GM19467 (cell line): Measurements from ENCODE around the gene MEX3D.

Source experiments
- ATAC-seq: cut with Tn5 transposase; IDR thresholded peaks from one replicate; pipeline ENCODE4 v1.9.1; 2021; ENCODE audit warnings: mild to moderate bottlenecking, moderate library complexity; ENCODE audit not compliant: unreplicated experiment

The MEX3D gene

DNA sequence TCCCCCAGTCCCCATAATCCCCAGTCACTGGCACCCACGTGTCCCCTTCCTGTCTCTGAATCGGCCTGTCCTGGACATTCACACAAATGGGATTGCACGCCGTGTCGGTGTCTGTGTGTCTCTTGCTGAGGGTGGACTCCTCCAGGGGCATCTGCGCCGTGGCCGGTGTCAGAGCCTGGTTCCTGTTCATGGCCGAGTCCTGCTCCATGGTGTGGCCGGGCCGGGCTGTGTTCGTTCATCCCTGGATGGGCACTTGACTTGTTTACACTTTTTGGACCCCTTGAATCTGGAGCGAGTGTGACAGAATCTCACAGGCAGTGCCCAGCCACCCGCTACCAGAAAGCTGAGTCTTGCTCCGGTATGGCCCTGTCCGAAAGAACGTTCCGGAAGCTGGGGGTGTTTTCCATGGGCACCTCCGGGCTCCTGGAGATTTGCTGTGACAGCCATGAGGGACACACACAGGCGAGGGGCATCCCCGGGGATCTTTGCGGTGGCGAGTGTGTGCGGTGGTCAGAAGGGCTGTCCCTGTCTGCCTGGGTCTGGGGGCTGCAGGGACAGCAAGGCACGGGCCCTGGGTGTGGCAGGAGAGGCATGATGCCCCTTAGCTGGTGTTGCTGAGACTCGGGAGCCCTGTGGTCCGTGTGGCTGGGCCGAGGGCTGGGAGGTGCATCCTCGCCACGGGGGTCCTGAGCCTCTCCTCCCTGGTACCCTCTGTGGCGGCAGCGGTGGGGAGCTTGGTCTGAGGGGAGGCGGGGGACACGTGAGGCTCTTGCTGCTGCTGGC, 6.4 kb upstream of the MEX3D start:
- ATAC-seq, result no peak

DNA sequence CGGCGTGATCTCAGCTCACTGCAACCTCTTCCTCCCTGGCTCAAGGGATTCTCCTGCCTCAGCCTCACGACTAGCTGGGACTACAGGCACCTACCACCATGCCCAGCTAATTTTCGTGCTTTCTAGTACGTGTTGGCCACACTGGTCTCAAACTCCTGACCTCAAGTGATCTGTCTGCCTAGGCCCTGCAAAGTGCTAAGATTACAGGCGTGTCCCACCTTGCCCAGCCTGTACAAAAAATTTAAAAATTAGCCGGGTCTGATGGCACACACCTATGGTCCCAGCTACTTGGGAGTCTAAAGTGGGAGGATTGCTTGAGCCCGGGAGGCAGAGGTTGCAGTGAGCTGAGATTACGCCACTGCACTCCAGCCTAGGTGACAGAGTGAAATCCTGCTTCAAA, 4.7 kb upstream of the MEX3D start:
- no peak for ATAC-seq

DNA sequence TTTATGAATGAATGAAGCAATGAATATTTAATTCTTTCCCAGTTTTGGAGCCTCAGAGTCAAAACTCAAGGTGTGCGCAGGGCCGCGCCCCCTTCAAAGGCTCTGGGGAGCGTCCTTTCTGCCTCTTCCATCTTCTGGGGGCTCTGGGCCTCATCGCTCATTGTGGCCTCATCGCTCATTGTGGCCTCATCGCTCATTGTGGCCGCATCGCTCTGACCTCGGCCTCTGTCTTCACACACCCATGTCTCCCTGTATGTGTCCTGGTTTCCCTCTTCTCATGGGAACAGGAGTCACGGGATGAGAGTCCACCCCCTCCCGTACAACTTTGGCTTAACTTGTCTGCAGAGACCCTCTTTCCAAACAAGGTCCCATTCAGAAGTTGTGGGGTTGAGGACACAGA, 3.2 kb upstream of the MEX3D start:
- ATAC-seq, result no peak

DNA sequence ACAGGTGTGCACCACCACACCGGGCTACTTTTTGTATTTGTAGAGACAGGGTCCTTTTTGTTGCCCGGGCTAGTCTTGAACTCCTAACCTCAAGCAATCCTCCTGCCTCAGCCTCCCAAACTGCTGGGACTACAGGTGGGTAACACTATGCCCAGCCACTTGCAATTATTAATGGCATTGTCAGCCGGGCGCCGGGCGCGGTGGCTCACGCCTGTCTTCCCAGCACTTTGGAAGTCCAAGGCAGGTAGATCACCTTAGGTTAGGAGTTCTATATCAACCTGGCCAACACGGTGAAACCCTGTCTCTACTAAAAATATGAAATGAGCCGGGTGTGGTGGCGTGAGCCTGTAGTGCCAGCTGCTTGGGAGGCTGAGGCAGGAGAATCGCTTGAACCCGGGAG, 2.7 kb upstream of the MEX3D start:
- ATAC-seq, result no peak

DNA sequence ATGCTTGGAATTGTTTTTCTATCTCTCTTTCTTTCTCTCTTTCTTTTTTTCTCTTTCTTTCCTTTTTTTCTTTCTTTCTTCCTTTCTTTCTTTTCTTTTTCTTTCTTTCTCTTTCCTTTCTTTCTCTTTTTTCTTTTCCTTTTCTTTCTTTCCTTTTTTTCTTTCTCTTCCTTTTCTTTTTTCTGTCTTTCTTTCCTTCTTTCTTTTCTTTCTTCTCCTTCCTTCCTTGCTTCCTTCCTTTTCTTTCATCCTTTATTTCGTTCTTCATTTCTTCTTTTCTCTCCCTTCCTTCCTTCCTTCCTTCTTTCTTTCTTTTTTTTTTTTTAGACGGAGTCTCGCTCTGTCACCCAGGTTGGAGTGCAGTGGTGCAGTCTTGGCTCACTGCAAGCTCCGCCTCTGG, 1.9 kb upstream of the MEX3D start:
- ATAC-seq, result no peak

DNA sequence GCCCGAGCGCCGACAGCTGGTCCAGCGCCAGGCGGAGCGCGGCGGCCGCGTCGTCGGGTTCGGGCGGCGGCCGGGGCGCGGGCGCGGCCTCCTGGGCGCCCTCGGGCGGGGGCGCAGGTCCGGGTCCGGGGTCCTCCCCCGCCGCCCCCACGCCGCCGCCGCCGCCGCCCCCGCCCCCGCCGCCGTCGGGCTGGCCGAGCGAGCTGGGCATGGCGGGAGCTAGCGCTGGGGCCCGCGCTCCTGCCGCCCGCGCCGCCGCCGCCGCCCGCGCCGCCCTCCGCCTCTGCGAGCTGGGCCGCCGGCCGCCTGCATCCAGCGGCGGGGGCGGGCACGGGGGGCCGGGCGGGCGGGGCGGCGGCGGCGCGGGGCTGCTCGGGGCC, 287 bp downstream of the MEX3D start:
- ATAC-seq, result no peak

DNA sequence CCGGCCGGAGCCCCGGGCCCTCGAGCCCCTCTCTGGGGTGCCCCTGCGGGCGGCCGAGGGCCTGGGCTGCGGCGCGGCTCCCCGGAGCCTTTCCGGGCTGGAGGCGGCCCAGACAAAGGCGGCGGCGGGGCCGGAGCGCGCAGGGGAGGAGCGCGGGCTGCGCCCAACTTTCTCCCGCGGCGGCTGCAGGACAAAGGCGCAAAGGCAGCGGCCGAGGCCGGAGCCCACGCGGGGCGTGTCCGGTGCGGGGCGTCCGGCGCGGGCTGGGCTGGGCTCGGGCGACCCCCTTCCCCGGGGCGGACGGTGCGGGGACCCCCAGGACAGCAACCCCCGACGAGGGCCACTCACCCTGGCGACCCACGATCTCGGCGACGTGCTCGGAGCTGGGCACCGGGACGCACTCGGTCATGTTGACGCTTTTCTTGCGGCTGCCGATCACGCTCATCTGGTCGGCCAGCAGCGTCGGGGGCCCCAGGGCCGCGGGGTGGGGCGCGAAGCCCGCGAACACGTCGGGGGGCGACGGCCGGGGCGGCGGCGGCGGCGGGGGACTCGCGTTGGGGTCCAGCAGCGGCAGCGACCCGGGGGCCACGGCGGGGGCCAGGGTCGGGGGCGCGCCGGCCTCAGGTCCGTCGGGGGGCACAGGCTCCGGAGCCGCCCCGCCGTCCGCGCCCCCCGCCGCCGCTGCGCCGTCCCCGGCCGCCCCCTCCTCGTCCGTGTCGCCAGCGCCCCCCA, 843 bp downstream of the MEX3D start:
- no peak for ATAC-seq

DNA sequence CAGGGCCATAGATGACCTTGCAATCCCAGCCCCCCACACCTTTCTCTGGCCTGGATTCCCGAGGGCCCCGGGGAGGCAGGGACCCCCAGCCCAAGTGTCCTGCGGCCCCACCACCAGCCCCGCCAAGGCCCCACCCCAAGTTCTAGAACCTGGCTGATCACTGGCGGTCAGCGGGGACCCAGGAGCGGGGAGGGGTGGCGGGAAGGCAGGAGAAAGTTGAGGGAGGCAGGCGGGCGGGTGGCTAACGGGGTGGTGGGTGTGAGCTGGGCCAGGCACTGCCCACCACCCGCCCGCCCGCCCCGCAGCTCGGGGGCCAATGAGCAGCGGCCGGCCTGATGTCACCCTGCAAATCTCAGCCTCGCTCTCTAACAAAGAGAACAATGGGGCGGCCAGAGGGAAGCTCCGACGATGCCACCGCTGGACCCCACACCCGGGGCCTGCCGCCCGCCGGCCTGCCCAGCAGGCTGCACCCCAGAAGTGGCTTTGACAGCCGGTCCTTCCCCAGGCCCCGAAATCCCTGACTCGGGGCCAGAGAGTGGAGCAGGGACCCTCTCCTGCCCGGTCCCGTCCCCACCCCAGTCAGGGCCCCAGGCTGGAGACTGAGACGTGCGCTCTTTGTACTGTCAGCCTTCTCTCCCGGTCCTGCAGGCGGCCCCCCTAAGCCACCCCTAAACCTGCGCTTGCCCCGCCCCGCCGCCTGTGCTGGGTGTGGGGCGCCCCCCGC, 1.6 kb downstream of the MEX3D start:
- no peak for ATAC-seq

DNA sequence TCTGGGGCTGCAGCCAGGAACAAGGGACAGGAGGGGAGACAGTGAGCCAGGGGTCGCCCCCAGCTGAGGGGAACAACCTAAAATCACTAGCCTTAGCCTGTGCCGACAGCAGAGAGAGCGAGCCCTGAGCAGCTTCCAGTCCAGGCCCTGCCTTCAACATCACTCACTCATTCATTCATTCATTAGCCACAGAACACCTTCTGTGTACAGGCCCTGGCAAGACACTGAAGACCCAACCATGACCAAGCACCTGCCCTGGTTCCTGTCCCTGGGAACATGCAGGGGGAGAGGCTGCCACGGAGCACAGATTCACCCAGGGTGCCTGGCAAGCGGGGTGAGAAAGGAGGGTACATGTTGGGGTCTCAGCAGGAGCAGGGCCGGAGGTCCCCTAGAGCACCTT, 4.9 kb downstream of the MEX3D start:
- ATAC-seq, result no peak

DNA sequence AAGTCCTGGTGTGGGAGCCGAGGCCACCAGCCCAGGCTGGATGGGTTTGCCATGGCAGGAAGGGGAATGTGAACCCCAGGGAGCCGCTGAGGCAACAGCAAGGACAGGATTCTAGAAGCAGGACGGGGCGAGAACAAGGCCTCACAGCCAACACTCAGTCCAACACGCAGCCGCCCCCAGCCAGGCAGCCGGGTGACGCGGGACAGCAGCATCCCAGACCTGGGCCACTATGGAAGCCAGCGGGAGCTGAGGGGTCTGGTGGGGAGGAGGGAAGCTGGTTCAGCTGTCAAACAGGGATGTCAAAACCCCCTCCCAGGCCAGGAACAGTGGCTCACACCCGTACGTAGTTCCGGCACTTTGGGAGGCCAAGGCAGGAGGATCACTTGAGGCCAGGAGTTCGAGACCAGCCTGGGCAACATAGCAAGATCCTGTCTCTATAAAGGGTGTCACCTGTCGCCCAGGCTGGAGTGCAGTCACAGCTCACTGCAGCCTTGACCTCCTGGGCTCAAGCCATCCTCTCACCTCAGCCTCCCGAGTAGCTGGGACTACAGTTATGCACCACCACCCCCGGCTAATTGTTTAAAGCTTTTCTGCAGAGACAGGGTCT, 6.8 kb downstream of the MEX3D start:
- no peak for ATAC-seq

DNA sequence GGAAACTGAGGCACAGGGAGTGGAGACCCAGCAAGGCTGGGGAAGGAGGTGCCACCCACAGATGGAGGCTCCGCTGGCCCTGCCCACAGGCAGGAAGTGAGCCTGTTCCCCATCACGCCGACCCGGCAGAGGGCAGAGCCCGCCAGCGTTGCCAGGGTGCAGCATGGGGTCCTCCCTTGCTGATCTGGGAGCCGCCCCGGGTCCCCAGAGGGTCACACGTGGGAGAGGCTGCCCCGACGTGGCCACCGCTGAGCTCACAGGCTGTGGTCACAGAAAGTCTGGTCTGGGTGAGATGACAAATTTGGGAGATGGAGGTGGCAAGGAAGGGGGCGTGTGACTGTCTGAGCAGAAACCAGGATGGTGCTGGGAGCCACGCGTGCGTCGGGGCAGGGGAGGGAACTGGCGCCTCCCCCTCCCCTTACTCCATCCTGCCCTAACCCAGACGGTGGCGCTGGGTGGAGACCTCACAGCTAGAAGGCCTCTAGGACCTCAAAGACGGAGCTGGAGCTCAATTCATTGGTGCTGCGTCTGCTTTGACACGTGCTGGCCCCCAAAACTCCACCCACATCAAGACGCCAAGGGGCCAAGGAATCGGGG, 7.7 kb downstream of the MEX3D start:
- no peak for ATAC-seq

DNA sequence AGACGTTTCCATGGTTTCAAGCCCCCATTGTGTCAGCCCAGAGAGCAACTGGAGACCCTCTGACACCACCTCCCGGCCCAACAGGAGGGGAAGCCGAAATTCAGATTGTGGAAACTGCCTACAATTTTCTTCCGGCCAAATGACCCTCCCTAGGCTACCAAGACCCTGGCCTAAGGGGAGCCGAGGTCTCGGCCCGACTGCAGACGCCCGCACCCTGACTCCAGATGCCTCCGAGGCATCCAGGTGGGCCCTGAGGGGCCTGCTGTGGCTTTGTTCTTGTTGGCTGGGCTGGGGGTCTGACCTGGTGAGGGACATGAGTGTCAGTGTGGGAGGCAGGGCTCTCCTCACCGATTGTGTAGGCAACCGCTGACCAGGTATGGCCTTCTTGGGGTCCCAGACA, 9.6 kb downstream of the MEX3D start:
- ATAC-seq, result no peak

DNA sequence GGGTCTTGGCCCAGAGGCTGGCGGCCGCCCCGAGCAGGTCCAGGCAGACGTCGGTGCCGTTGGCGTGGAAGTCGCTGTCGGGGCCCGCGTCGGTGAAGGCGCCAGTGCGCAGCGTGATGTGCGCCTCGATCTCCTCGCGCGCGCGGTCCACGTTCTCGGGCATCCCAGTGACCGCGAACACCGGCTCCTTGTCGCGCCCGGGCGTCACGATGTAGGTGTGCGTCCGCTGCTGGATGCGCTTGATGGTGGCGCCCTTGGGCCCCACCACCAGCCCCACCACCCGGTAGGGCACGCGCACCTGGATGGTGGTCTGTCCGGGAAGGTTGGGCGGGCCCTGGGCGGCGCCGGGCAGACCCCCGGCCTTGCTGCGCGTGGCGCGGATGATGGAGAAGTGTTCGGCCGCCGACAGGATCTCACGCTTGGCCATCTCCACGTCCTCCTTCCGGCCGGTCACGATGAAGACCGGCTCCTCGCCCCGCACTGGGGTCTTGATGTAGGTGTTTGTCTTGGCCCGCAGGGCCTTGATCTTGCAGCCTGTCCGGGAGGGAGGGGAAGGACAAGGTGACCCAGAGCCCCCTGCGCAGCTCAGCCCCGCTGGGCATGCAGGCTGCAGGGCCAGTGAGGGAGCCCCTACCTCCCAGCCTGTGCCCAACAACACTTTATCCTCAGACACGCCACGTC, 11.6 kb downstream of the MEX3D start:
- ATAC-seq, result no peak

DNA sequence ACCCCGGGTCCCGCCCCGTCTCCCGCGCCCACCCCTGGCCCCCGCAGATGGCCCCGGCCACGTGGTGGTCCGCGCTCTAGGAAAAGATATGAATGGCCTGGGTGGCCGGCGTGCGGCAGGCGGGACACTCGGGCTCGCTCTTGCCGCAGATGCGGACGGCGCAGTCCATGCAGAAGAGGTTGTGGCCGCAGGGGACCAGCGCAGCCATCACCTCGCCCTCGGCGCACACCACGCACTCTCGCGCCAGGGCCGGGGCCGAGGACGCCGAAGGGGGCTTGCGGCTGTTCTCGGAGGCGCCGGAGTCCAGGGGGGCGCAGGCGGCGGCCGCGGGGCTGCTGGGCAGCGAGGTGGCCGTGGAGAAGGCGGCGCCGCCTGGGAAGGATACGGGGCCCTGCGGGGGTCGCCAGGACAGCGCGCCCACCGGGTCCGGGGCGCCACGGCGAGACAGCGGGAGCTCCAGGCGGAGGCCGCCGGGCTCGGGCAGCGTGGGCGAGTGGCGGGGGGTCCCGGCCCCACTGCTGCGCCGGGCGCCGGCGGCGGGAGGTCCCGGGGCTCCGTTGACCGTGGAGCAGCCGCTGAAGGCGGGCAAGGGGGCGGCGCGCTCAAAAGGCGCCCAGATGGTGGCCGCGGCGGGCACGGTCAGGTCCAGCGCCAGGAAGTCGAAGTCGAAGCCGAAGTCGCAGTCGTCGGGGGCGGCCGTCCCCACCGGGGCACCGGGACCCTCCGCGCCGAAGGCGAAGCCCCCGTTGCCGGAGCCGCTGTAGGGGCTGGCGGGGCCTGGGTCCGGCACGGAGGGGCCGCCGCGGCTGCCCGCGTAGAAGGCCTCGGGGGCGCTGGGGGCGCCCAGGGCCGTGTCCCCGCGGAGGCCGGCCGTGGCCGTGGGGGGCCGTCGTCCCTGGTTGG, 12.4 kb downstream of the MEX3D start:
- ATAC-seq, result no peak

DNA sequence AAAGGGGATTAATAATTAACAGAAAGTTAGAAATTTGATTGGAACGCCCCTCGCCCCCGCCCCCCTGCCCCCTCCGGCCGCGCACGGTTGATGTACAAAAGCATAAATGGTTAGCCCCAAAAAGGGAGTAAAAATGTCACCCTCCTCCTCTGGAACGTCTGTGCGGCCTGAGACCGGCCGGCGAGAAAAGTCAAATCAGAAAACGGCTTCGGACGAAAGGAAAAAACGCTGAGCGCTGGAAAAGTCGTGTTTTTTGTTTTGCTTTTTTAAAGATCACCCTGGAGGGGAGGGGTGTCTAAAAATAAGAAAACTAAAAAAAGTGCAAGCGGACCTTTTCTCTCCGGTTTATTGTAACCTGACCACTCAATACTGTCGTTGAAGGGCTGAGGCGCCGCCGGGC, 13.2 kb downstream of the MEX3D start:
- no peak for ATAC-seq

DNA sequence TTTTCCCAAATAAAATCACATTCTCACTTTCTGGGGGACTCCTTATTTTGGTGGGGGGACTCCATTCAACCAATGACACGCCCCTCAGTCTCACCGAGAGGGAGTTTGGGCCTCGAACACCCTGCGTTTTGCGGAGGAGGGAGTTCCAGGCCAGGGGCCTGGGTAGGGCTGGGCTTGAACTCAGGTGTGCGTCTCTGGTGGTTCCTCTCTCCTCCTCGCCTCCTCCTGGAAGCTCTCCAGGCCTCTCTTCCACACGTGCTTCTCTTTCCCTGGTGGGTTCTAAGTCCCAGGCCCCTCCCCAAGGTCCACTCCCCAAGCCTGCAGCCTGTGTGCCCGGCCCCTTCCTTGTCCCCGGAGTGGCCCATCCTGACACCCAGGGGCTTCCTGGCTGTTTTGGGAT, 14.7 kb downstream of the MEX3D start:
- no peak for ATAC-seq

DNA sequence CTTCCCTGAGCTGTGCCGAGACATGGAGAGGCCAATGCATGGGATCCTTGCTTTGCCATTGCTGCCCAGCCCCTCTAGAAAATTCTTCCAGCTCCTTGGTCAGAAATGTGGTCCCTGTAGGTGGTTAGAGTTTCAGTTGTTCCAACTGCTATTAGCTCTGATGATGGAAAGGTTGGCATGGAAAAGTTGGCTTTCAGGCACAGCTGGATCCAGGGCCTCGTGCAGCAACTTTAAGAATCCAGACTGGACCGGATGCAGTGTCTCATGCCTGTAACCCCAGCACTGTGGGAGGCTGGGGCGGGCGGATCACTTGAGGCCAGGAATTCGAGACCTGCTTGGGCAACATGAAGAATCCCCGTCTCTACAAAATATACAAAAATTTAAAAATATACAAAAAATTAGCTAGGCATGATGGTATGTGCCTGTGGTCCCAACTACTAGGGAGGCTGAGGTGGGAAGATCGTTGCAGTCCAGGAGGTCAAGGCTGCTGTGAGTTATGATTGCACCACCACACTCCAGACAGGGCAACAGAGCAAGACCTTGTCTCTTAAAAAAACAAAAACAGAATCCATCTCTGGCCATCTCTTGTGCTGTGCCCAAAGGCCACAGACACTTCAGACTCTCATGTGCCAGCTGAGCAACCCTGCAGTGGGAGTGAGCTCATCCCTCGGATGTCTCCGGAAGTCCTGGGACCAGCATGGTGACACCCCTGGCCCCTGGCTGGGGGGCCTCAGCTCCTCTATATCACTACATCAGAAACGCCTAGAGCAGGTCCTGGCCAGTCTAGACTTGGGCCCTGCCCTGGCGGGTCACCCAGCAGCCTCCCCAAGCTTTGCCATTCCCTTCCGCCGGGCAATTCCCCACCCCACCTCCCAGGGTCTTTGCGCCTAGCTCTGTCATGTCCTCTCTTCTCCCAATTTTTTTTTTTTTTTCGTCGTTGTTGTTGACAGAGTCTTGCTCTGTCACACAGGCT, 16.8 kb downstream of the MEX3D start:
- no peak for ATAC-seq

DNA sequence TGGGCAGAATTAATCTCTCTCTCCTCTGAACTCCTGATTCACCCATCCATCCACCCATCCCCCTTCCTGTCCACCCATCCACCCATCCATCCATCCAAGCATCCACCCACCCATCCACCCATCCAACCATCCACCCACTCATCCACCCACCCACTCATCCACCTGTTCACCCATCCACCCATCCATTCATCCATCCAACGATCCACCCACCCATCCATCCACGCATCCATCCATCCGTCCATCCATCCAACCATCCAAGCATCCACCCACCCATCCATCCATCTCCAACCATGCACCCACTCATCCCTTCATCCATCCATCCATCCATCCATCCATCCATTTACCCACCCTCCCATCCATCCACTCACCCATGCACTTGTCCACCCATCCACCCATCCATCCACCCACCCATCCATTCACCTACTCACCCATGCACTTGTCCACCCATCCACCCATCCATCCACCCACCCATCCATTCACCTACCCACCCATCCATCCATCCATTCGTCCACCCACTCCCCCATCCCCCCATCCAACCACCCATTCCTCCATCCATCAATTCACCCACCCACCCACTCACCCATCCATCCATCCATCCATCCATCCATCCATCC, 18.7 kb downstream of the MEX3D start:
- ATAC-seq, result no peak
